ENCODE data around the gene KRTAP16-1. TPM values are rescaled to one million over a fixed set of nuclear protein-coding genes. Genes with fewer than 3 reads are reported as not detected.

Gene KRTAP16-1
- total and polyA plus RNA-seq, 2 donors (not counting 1 experiment from before 2014, with no cell fraction given): 0.16 TPM; not detected in 1

DNA sequence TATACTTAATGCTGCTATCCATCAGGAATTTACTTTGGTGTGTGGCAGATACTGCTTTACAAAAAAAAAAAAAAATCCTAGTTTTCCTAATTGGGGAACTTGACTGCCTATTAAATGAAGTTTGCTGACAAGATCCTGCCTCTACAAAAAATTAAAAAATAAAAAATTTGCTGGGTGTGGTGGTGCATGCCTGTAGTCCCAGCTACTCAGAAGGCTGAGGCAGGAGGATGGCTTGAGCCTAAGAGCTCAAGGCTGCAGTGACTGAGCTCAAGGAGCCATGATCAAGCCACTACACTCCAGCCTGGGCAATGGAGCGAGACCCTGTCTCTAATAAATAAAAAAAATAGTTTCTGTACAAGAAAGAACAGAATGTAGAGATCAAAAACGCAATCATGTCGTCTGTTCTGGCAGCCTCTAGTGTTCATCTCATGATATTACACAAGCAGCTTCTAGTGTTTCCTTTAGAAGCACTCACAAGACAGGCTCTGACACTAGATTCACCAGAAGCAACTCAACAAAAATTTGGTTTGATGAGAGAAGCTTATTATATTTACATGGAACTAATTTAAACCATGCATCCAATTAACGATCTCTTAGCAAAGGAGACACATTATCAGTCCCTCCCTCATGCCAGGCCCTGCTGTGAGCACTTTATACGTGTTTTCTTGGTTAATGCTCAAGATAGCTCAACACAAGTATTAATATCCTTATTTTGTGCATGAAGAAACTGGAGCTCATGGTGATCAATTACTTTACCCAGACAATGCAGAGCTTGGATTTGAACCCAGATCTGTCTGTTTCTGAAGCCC, 13.2 kb upstream of the KRTAP16-1 start:
- Mint-ChIP-seq H3K9me3 (ENCODE audit: insufficient read depth) (peaks cover 6% of the 10 kb centered on the region), H3K27ac (no peak overlapping the region), H3K4me1 (peaks cover 3% of the 10 kb centered on the region), H3K27me3 (no peaks in the 10 kb centered on the region), H3K4me3 (no peak overlapping the region)
- Histone ChIP-seq H3K27me3 (replicated peaks in 1 of 4; ENCODE audit: control extremely low read depth in 1 of 4, control insufficient read depth in 3 of 4, insufficient read depth in 4 of 4, low read length in 3 of 4) (peaks cover 0 to 3% (median 0%) of the 10 kb centered on the region in 4 experiments), H3K4me2 (replicated peaks; ENCODE audit: low read depth, low read length, poor library complexity, severe bottlenecking) (no peak overlapping the region), H4K20me1 (ENCODE audit: control insufficient read depth, insufficient read depth, low read length, poor library complexity, severe bottlenecking) (no peaks in the 10 kb centered on the region), H2AFZ (ENCODE audit: insufficient read depth, low read depth, low read length, poor library complexity, severe bottlenecking) (no peak overlapping the region), H3K36me3 (replicated peaks in 1 of 2; ENCODE audit: control extremely low read depth in 1 of 2, control insufficient read depth in 1 of 2, extremely low read depth in 1 of 2, insufficient read depth in 2 of 2, low read length in 1 of 2) (no peaks in the 10 kb centered on the region), H3K4me3 (ENCODE audit: control extremely low read depth in 1 of 5, extremely low read depth in 1 of 5, insufficient read depth in 1 of 5, low read depth in 2 of 5, low read length in 4 of 5) (no peak overlapping the region), H3K4me1 (ENCODE audit: control insufficient read depth in 2 of 2, insufficient read depth in 2 of 2, low read length in 2 of 2) (peaks cover 0 to 4% of the 10 kb centered on the region in 2 donors), H3K79me2 (ENCODE audit: control insufficient read depth, insufficient read depth, low read length) (no peaks in the 10 kb centered on the region), H3K9me3 (ENCODE audit: control extremely low read depth in 1 of 3, control insufficient read depth in 2 of 3, insufficient read depth in 1 of 3, low read length in 2 of 3) (peaks cover 3 to 10% (median 3%) of the 10 kb centered on the region in 3 donors), H3K9ac (ENCODE audit: low read length) (no peak overlapping the region), H3K27ac (ENCODE audit: low read length in 2 of 2) (no peak overlapping the region)
- intact Hi-C loops (cut with micrococcal nuclease): loop anchor here (1.0 to 10.0 kb wide), 4 partner anchors 14 to 700 kb away; no protein-coding TSS in a partner anchor
- POLR2A ChIA-PET: no interaction called here
- WGBS (ENCODE audit: insufficient coverage): 0% methylated on average over 2 of the region's 5 CpGs
- TF ChIP-seq, protein P1, sequence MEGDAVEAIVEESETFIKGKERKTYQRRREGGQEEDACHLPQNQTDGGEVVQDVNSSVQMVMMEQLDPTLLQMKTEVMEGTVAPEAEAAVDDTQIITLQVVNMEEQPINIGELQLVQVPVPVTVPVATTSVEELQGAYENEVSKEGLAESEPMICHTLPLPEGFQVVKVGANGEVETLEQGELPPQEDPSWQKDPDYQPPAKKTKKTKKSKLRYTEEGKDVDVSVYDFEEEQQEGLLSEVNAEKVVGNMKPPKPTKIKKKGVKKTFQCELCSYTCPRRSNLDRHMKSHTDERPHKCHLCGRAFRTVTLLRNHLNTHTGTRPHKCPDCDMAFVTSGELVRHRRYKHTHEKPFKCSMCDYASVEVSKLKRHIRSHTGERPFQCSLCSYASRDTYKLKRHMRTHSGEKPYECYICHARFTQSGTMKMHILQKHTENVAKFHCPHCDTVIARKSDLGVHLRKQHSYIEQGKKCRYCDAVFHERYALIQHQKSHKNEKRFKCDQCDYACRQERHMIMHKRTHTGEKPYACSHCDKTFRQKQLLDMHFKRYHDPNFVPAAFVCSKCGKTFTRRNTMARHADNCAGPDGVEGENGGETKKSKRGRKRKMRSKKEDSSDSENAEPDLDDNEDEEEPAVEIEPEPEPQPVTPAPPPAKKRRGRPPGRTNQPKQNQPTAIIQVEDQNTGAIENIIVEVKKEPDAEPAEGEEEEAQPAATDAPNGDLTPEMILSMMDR (IDR thresholded peaks at IDR 0.05): peak; percentile 84
- TF ChIP-seq EZH2 (IDR thresholded peaks at IDR 0.05; ENCODE audit: borderline replicate concordance, insufficient read depth, low read depth, low read length, poor library complexity, severe bottlenecking): no peak
- DNase-seq (peak; percentile 71), ATAC-seq (ENCODE audit: low read depth) (peak; percentile 64)
- CTCF ChIA-PET: interaction anchor here (0.7 to 3.6 kb wide), 33 partner anchors 8 to 707 kb away, joined by 3 to 24 read pairs (median 4); partner anchors contain the start of genes KRT39 and KRTAP16-1

DNA sequence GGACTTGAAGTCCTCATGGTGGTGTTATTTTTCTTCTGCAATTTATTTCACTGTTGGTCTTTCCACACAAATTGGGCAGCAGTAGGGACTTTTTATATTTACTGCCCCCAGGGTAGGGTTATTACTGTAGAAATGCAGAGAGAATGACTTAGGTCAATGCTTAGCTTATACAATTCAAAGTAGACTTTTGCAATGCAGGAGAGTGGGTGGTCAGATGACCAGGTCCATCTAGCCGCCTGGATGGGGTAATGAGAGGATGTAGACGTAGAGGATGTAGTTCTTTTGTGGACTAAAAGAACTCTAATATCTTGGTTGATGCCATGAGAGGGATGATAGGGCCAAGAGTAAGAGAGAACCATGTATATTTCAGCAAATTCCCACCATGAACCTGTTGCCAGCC, 9.1 kb upstream of the KRTAP16-1 start:
- no peaks in the 10 kb centered on the region for H3K79me2 ChIP-seq (ENCODE audit: control insufficient read depth, insufficient read depth, low read length)
- ATAC-seq (ENCODE audit: low read depth): no peak
- H3K9ac ChIP-seq (ENCODE audit: low read length): no peak overlapping the region
- H3K4me1 ChIP-seq (ENCODE audit: control insufficient read depth in 2 of 2, insufficient read depth in 2 of 2, low read length in 2 of 2): peaks cover 0 to 4% of the 10 kb centered on the region in 2 donors
- peaks cover 0 to 3% (median 0%) of the 10 kb centered on the region in 4 experiments for H3K27me3 ChIP-seq (replicated peaks in 1 of 4; ENCODE audit: control extremely low read depth in 1 of 4, control insufficient read depth in 3 of 4, insufficient read depth in 4 of 4, low read length in 3 of 4)
- H2AFZ ChIP-seq (ENCODE audit: insufficient read depth, low read depth, low read length, poor library complexity, severe bottlenecking): no peak overlapping the region
- H4K20me1 ChIP-seq (ENCODE audit: control insufficient read depth, insufficient read depth, low read length, poor library complexity, severe bottlenecking): no peaks in the 10 kb centered on the region
- ChIA-PET POLR2A (no interaction called here), CTCF (no interaction called here)
- Mint-ChIP-seq H3K27ac (no peak overlapping the region), H3K4me1 (peaks cover 3% of the 10 kb centered on the region), H3K27me3 (peaks cover 16% of the 10 kb centered on the region), H3K9me3 (ENCODE audit: insufficient read depth) (peaks cover 6% of the 10 kb centered on the region), H3K4me3 (no peak overlapping the region)
- intact Hi-C loops (cut with micrococcal nuclease): no loop called here
- H3K4me3 ChIP-seq (ENCODE audit: control extremely low read depth in 1 of 5, extremely low read depth in 1 of 5, insufficient read depth in 1 of 5, low read depth in 2 of 5, low read length in 4 of 5): no peak overlapping the region
- H3K36me3 ChIP-seq (replicated peaks in 1 of 2; ENCODE audit: control extremely low read depth in 1 of 2, control insufficient read depth in 1 of 2, extremely low read depth in 1 of 2, insufficient read depth in 2 of 2, low read length in 1 of 2): no peaks in the 10 kb centered on the region
- peaks cover 3 to 10% (median 3%) of the 10 kb centered on the region in 3 donors for H3K9me3 ChIP-seq (ENCODE audit: control extremely low read depth in 1 of 3, control insufficient read depth in 2 of 3, insufficient read depth in 1 of 3, low read length in 2 of 3)
- no peak for TF ChIP-seq EZH2 (IDR thresholded peaks at IDR 0.05; ENCODE audit: borderline replicate concordance, insufficient read depth, low read depth, low read length, poor library complexity, severe bottlenecking)
- TF ChIP-seq, protein P1 (IDR thresholded peaks at IDR 0.05): no peak
- H3K4me2 ChIP-seq (replicated peaks; ENCODE audit: low read depth, low read length, poor library complexity, severe bottlenecking): no peak overlapping the region
- 40% methylated on average over 2 of the region's 2 CpGs for WGBS (ENCODE audit: insufficient coverage)
- DNase-seq: no peak
- H3K27ac ChIP-seq (ENCODE audit: low read length in 2 of 2): no peak overlapping the region

All from B cell (primary cell).